8988T (cell line): ENCODE results near the gene OSTF1.

Experiments
- DNase-seq: peaks from one replicate; pipeline ENCODE4 v3.0.0; 2011

The OSTF1 gene

DNA sequence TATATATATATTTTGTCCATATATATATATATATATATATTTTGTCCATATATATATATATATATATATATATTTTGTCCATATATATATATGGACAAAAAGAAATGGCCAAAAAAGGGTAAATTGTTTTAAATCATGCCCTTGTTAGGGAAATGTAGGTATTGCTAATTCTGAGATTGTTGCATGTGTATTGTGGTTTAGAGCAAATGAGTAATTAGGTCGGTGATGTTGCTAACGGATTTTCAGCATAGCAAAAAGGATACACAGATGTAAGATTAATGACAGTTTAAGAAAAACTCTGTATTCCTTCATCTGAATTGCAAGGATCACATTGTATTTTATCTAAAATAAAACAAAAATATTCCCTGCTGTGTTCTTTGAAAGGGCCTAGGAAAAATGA lies 40.2 kb downstream of the OSTF1 start:
- no peak for DNase-seq

GRCh38 chr9:75130172-75130571 lies 41.9 kb downstream of the OSTF1 start:
- DNase-seq: no peak

GRCh38 chr9:75130621-75131230 lies 42.4 kb downstream of the OSTF1 start:
- no peak for DNase-seq

DNA sequence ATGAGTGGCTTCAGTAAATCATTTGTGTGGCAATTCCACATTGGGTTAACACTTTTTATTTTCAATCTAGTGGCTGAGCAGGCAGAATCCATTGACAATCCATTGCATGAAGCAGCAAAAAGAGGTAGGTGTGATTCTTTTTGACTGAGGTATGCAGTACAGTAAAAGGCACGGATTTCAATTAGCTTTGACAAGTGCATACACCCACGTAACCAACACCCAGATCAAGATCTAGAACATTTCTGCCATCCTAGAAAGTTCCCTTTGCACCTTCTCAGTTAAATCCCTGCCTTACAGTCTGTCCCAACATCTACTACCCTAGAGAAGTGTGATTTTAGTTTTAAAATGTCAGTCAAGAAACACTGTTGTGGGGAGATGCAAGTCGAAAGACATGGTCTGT lies 43.4 kb downstream of the OSTF1 start:
- no peak for DNase-seq

- no peak for DNase-seq
Measured at GRCh38 chr9:75132244-75132643, 43.9 kb downstream of the OSTF1 start.

GRCh38 chr9:75133396-75133795 lies 45.1 kb downstream of the OSTF1 start:
- DNase-seq: no peak

GRCh38 chr9:75134495-75134894 lies 46.2 kb downstream of the OSTF1 start:
- no peak for DNase-seq

DNA sequence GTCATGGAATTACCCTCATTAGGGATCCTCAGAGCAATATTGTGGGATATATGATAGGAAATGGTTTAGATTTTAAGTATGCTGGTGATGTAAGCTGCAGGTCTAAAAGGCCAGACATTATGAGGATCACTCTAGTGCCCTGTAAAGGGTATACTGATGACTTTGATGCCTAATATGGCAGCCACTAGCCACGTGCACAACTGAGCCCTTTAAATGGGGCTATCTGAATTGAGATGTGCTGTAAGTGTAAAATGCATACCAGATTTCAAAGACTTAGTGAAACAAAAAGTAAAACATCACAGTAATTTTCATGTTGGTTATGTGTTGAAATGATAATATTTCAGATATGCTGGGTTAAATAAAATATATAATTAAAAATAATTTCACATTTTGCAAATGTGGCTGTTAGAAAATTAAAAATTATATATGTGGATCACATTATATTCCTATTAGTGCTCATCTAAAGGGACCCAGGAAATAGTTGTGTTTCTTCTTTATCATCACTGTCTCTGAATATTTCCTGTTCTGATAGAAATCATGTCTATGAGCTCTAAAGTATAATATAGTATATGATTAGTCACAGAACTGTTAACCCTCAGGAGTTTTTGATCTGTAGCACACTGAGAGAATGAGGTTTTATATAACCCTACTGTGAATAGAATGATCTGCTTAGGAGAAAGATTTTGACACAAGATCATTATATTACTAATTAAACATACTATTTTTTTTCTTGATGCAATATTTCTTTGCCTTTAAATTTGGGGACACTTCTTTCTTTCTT lies 50.1 kb downstream of the OSTF1 start:
- no peak for DNase-seq

DNA sequence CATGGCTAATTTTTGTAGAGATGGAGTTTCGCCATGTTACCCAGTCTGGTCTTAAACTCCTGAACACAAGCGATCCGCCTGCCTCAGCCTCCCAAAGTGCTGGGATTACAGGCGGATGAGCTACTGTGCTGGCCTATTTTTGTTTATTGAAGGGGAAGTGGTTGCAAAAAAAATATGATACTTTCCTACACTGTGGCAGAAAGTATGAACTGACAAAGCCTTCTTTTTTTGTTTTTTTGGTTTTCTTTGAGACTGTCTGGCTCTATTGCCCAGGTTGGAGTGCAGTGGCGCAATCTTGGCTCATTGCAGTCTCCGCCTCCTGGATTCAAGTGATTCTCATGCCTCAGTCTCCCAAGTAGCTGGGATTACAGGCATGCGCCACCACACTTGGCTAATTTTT lies 50.9 kb downstream of the OSTF1 start:
- no peak for DNase-seq

GRCh38 chr9:75140261-75140660 lies 51.9 kb downstream of the OSTF1 start:
- no peak for DNase-seq

GRCh38 chr9:75142202-75142601 lies 53.9 kb downstream of the OSTF1 start:
- DNase-seq: no peak

GRCh38 chr9:75146229-75146628 lies 57.9 kb downstream of the OSTF1 start:
- no peak for DNase-seq

DNA sequence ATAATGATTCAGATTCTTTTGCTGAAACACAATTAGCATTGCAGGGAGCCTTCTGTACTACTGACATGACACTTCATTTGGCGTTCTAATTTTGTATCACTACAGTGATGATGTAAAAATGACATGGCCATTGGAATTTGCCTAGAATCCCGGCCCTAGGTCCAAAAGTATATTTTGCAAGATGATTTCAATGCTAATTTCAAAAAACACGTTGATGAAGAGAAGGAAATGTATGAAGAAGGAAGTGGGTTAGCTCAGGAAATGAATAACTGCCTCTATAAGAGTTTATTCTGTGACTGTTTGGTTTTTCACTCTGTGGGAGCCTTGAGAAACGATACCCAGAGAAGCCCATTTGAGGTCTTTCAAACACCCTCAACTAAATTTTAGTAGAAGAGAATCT lies 59.3 kb downstream of the OSTF1 start:
- DNase-seq: no peak

DNA sequence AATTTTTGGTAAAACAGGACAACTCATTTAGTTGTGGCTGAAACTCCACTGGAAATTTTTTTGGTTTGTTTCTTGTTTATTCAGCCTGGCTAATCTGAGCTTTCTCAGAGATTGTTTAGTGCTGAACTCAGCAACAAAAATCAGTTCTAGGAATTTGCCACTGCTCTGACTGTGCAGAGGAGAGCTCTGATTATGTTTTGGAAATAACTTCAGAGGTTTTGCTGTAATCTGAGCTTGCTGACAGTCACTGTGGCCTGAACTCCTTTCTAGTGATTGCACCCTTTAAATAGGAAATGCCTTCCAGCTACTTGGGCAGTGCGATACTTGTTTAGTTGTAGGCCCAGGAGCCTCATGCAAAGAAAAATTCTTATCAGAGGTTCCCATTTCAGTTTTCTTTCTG lies 60.2 kb downstream of the OSTF1 start:
- no peak for DNase-seq

- no peak for DNase-seq
Measured at GRCh38 chr9:75149841-75150241, 61.5 kb downstream of the OSTF1 start.

DNA sequence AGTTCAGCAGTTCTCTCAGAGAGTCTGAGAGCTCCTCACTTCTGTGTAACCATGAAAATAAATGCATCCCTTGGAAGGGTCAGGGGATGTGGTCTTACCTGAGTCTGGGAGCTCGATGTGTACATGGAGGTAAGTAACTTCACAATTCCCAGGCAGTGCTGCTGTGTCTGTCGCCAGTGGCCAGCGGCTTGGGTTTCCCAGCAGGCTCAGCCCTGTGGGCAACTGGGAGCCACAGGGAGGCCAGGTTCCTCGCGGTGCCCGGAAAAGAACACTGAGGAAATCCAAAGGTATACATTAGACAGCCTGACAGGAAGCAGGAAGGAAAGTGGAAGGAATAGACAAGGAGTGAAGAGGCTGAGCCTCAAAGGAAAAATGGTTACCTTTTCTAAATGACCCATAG lies 62.2 kb downstream of the OSTF1 start:
- DNase-seq: no peak

DNA sequence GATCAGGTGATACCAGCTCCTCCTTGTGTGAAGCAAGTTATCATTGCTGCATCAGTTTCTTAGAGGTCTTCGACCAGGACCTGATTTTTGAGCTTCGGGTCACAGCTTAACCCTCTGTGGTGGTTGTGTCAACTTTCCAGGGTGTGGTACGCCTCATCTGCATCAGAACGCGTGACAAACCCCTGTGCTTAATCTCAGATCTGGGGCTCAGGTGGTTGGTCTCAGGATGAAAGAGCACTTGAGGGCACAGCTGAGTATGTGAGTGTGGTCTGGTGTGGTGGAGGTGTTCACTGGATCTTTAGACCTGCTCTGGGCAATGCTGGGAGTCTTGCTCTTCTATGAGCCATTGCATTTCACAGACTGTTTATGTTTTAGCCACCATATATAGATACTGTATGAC lies 64.1 kb downstream of the OSTF1 start:
- no peak for DNase-seq

DNA sequence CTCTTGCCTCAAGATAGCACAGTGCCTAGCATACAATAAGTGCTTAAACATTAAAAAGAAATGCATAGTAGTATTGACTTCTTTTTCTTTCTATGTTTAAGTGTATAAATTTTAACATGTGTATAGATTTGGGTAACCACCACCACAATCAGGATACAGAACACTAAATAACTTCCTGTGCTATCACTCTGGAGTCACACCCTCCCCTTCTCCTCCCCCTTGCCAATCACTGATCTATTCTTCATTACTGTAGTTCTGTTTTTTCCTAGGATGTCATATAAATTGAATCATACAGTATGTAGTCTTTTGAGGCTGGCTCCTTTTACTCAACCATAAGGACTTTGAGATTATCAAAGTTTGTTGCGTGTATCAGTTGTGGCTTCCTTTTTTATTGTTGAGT lies 68.5 kb downstream of the OSTF1 start:
- no peak for DNase-seq

- DNase-seq: no peak
Measured at GRCh38 chr9:75161116-75161857, 73.0 kb downstream of the OSTF1 start.

- no peak for DNase-seq
Measured at GRCh38 chr9:75163764-75164163, 75.5 kb downstream of the OSTF1 start.

DNA sequence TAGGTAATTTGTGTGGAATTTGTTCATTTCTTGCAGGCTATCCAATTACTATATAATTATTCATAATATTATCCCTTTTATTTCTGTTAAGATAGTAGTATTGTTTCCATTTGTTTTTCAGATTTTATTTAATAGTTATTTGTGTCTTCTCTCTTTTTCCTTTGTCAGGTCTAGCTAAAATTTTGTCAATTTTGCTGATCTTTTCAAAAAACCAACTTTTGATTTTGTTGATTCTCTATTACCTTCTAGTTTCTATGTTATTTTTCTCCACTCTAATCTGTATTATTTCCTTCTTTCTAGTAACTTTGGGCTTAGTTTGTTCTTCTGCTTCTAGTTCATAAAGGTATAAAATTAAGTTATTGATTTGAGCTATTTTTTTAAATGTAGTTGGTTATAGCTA lies 76.3 kb downstream of the OSTF1 start:
- DNase-seq: no peak

DNA sequence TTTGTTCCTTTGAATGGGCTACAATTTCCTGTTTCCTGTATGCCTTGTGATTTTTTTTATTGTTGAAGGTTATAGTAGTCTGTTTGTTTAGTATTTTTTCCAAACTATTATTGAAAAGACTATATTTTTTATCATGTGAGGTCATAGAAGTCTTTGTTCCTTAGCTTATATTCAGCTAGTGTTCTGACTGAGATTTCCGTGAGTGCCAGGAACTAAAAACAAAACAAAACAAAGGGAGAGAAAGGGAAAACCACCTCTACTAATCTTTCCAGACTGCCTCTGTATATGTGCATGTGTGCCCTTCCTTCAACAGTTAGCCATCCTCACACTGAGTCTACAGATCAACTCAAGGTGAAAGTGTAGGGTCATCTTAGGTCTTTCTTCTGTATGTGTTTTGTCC lies 79.0 kb downstream of the OSTF1 start:
- DNase-seq: no peak

DNA sequence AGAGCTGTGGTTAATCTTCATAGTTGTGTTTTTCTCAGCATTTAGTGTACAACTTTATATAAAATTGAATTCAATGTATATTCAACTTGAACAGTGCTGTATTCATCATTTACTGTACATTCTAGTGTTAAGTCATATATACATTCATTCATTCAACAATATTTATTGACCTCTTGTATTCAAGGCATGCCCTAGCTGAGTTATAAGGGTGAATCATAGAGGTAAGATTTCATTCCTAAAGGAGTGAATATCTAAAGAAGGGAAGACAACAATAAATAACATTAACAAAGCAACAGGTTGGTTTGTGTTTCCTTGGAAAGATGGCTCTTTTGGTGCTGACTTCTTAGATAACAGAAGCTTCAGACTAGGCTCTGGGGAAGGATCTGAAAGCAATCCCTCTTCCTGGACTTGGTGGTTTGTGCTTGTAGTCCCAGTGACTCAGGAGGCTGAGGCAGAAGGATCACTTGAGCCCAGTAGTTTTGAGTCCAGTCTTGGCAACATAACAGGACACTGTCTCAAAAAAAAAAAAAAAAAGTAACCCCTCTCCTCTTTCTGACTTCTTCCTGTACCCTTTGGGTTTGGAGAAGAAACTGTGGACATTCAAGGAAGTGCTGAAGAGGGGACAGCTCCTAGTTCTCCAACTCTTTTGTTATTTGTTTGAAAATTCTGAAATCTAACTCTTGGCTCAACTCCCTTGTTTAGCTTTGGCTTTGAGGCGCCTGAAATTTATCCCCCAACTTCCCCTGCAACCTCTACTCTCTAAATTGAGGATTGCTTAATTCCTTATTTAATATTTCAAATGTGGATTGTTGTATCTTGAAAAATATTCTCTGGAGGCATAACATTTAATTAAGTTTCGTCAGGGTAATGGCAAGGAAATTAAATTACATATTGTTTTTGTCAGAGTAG lies 80.2 kb downstream of the OSTF1 start:
- no peak for DNase-seq
